Osteocyte (in vitro differentiated cells): ENCODE data around the gene FAR1. TPM values are rescaled to one million over a fixed set of nuclear protein-coding genes. Genes with fewer than 3 reads are reported as not detected.

Experiments
- DNase-seq: peaks from one replicate; pipeline ENCODE4 v3.0.0; 2021; ENCODE audit warnings: mixed read lengths; ENCODE audit not compliant: unreplicated experiment; ENCODE audit errors: extremely low spot score
- H3K27ac Mint-ChIP-seq: one replicate; pipeline ENCODE4 v1.8.0; 2021; ENCODE audit warnings: mild to moderate bottlenecking, mixed read lengths; ENCODE audit not compliant: unreplicated experiment
- H3K27me3 Mint-ChIP-seq: one replicate; pipeline ENCODE4 v1.8.0; 2021; ENCODE audit warnings: mixed read lengths; ENCODE audit not compliant: unreplicated experiment
- H3K36me3 Mint-ChIP-seq: one replicate; pipeline ENCODE4 v1.8.0; 2021; ENCODE audit warnings: mixed read lengths; ENCODE audit not compliant: unreplicated experiment
- H3K4me1 Mint-ChIP-seq: one replicate; pipeline ENCODE4 v1.8.0; 2021; ENCODE audit warnings: mixed read lengths; ENCODE audit not compliant: unreplicated experiment
- H3K4me3 Mint-ChIP-seq: one replicate; pipeline ENCODE4 v1.8.0; 2021; ENCODE audit warnings: mild to moderate bottlenecking, moderate library complexity, mixed read lengths; ENCODE audit not compliant: unreplicated experiment
- H3K9me3 Mint-ChIP-seq: one replicate; pipeline ENCODE4 v1.8.0; 2021; ENCODE audit warnings: mixed read lengths; ENCODE audit not compliant: unreplicated experiment
- total RNA-seq: library from RNA; stranded (reverse); gene quantifications from 2 replicates; pipeline ENCODE4 v1.2.1, GENCODE V29; 2021
- TF ChIP-seq, protein P1 (sequence below): fragments of 200-600 bp; sonication (generic); IDR thresholded peaks from 2 replicates; pipeline ENCODE4 v1.5.0; 2021; ENCODE audit warnings: antibody characterized with exemption, mild to moderate bottlenecking, moderate library complexity

The FAR1 gene
- total RNA-seq, 1 donor from 2014 or later = 50.8 TPM

DNA sequence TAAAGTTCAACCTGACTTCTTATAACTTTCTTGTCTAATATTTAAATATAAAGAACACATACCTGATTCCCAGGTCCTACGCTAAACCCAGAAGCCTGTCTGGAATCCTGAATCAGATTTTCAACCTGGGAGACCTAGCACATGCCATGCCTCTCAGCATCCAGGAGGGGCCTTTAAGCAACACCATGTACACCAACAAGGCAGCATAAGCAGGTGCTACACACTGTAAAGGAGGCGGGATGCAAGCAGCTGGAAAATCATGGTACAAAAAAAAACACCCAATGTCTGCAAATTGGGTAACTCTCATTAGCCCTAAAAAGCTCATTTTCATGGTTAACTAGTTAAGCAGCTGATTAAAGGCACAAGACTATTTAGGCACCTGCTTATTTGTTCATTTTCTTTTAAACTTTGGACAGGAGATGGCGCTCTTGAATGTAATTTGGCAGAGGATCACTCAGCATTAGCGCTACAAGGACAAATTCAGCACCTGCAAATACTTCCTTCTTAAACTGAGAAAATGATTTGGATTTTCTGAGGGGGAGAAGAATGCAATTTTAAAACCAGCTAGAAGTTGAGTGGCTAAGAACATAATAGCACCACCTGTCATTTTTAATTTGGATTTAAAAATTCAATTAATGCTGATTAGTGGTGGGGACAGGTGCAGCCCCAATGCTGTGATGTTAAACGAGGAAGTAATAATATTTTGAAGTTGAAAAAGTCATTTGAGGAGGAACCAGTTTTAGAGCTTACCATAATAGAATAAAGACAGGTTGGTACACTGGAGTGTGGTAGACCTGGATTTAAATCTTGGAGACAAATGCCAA lies 104.0 kb downstream of the FAR1 start:
- no peak for DNase-seq
- no peaks in the 10 kb centered on the region for H3K4me1 Mint-ChIP-seq

DNA sequence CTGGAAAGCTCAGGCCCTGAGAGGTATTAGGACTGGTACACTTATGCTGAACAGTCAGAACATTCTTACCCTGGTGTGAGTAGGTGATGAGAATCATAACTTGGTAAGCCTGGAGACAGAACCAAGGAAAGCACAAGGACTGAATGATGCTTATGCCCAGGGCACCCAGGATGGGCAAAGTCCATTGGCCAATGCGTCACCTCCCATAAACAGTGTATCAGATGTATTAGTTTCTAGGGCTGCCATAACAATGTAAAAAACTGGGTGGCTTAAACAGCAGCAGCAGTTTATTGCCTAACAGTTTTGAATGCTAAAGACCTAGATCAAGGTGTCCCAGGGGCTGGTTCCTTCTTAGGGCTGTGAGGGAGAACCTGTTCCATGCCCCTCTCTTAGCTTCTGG lies 107.0 kb downstream of the FAR1 start:
- no peak for DNase-seq
- Mint-ChIP-seq H3K9me3 (no peaks in the 10 kb centered on the region), H3K27me3 (peaks cover 52% of the 10 kb centered on the region), H3K27ac (no peak overlapping the region), H3K4me3 (no peak overlapping the region), H3K36me3 (no peaks in the 10 kb centered on the region), H3K4me1 (no peaks in the 10 kb centered on the region)
- TF ChIP-seq, protein P1, sequence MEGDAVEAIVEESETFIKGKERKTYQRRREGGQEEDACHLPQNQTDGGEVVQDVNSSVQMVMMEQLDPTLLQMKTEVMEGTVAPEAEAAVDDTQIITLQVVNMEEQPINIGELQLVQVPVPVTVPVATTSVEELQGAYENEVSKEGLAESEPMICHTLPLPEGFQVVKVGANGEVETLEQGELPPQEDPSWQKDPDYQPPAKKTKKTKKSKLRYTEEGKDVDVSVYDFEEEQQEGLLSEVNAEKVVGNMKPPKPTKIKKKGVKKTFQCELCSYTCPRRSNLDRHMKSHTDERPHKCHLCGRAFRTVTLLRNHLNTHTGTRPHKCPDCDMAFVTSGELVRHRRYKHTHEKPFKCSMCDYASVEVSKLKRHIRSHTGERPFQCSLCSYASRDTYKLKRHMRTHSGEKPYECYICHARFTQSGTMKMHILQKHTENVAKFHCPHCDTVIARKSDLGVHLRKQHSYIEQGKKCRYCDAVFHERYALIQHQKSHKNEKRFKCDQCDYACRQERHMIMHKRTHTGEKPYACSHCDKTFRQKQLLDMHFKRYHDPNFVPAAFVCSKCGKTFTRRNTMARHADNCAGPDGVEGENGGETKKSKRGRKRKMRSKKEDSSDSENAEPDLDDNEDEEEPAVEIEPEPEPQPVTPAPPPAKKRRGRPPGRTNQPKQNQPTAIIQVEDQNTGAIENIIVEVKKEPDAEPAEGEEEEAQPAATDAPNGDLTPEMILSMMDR = no peak

More for the DNA sequence above, 104.0 kb downstream of the FAR1 start:
- TF ChIP-seq, protein P1 = peak; percentile 50
- H3K27me3 Mint-ChIP-seq = peaks cover 45% of the 10 kb centered on the region
- no peak overlapping the region for H3K4me3 Mint-ChIP-seq
- no peak overlapping the region for H3K27ac Mint-ChIP-seq
- no peaks in the 10 kb centered on the region for H3K9me3 Mint-ChIP-seq
- no peaks in the 10 kb centered on the region for H3K36me3 Mint-ChIP-seq

DNA sequence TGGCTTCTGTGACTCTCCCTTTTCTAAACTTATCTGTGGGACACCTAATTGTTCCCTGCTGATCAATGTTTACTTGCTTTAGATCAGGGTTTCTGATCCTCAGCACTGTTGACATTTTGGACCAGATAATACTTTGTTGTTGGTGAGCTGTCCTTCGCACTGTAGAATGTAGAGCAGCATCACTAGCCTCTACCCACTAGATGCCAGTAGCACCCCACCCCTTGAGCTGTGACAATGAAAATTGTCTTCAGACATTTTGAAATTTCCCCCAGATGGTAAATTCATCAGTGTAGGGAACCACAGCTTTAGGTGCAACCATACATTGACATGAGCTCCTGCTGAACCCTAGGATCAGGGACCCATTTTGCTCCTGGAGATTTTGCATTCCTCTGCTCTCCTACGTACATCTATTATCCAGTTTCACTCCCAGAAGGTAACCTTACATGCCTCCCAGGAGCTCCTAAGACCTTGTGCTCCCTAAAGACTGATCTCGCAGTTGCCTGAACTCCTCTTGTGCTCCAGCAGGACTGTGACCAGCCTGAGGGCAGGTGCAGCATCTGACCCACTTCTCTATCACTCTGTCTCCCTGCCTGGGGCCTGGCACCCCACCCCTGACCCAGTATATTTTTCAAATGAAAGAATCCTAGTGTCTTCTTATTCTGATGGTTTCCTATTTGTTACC lies 107.8 kb downstream of the FAR1 start:
- H3K4me1 Mint-ChIP-seq = no peaks in the 10 kb centered on the region
- no peaks in the 10 kb centered on the region for H3K36me3 Mint-ChIP-seq

DNA sequence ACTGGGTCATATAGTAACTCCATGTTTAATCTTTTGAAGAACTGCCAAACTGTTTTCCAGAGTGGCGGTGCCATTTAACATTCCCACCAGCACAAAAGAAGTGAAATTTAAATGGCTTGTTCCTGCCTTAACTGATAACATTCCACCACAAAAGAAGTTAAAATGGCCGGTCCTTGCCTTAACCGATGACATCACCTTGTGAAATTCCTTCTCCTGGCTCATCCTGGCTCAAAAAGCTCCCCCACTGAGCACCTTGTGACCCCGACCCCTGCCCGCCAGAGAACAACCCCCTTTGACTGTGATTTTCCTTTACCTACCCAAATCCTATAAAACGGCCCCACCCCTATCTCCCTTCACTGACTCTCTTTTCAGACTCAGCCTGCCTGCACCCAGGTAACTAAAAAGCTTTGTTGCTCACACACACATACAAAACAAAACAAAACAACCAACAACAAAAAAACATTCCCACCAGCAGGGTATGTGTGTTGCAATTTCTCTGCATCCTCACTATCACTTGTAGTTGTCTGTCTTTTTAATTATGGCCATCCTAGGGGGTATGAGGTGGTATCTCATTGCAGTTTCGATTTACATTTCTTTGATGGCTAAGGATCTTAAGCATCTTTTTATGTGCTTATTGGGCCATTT lies 109.0 kb downstream of the FAR1 start:
- H3K9me3 Mint-ChIP-seq = no peaks in the 10 kb centered on the region
- H3K4me1 Mint-ChIP-seq = no peaks in the 10 kb centered on the region
- H3K27ac Mint-ChIP-seq = no peak overlapping the region
- TF ChIP-seq, protein P1 = no peak
- H3K36me3 Mint-ChIP-seq = no peaks in the 10 kb centered on the region
- H3K4me3 Mint-ChIP-seq = no peak overlapping the region
- DNase-seq = no peak
- peaks cover 52% of the 10 kb centered on the region for H3K27me3 Mint-ChIP-seq

More for the DNA sequence above, 107.8 kb downstream of the FAR1 start:
- TF ChIP-seq, protein P1 = no peak
- Mint-ChIP-seq H3K27me3 (peaks cover 52% of the 10 kb centered on the region), H3K9me3 (no peaks in the 10 kb centered on the region), H3K27ac (no peak overlapping the region), H3K4me3 (no peak overlapping the region)
- DNase-seq = no peak

DNA sequence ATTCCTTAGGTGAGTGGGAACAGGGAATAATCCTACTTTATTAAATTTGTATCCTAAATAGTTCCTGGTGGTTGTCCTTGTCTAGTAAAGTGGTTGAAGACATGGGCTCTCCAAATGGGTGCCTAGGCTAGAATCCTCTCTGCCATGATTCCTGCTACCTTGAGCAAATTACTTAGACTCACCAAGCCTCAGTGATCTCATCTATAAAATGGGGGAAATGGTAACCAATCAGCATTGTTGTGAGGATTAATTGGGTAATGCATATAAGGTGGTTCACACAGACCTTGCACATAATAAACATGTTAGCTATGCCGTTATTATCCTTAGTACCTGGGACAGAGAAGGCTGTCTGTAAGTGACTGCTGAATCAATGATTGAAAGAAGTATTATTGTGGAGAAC lies 109.9 kb downstream of the FAR1 start:
- no peak for DNase-seq
- TF ChIP-seq, protein P1 = no peak
- Mint-ChIP-seq H3K27me3 (peaks cover 53% of the 10 kb centered on the region), H3K4me1 (no peaks in the 10 kb centered on the region), H3K27ac (no peak overlapping the region), H3K36me3 (no peaks in the 10 kb centered on the region), H3K9me3 (no peaks in the 10 kb centered on the region), H3K4me3 (no peak overlapping the region)
